ENCODE measurements around the gene THAP7. TPM values are rescaled to one million over a fixed set of nuclear protein-coding genes. Genes with fewer than 3 reads are reported as not detected.
A peak's percentile ranks its signal among the peaks of the same experiment; 100 is the strongest.

The THAP7 gene
- total and polyA plus RNA-seq, 9 of the 15 experiments (the other 6 are each of a cell fraction or from before 2014, with no cell fraction given) = 7.9 to 263 (median 84.1) TPM

DNA sequence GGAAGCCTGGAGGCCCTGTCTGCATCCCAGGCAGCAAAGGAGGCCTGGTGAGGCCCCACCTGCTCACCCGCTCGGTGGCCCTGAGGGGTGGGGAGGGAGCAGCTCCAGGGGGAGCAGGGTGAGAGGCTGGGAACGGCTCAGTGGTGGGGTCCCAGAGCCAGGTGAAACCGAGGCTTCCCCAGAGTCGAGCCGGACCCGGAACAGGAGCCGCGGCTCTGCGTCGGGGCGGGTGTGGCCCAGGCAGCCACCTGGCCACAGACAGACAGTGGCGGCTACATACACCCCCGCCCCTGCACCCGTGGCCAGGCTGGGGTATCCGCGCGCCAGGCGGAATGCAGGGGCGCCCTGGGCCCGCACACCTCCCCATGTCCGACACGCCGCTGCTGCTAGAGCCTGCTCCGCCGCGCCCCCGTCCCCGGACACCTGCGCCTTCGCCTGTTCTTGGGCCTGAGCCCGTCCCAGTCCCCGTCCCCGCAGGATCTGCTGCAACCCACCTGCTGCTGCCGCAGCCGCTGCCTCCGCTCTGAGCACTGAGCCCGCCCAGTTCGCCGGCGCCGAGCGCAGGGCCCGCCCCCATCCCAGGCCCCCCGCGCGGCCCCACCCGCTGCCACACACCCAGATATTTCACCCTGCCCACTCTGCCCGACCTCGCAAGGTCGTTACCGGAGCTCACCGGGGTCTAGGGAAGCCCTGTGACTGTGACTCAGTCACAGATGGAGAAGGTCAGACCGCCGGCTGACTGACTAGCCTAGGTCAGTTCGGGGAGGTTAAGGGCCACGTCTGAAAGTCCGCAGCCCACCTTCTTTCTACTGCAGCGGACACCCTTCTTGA, 30.3 kb upstream of the THAP7 start, which contains the start of gene SLC7A4 (continued):
- TF ChIP-seq, protein P1, sequence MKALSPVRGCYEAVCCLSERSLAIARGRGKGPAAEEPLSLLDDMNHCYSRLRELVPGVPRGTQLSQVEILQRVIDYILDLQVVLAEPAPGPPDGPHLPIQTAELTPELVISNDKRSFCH (CRISPR knock-in tag; IDR thresholded peaks at IDR 0.05) = no peak
- TF ChIP-seq, protein P1 (tag; IDR thresholded peaks at IDR 0.05) = 0 out of 2 replicates have a peak, but pooled peaks have one; percentile 19
- no peak for TF ChIP-seq CEBPB (tag; IDR thresholded peaks at IDR 0.05)
- TF ChIP-seq BCL6 (CRISPR knock-in tag; IDR thresholded peaks at IDR 0.05) = no peak
- no peak for TF ChIP-seq ZNF695 (CRISPR knock-in tag; IDR thresholded peaks at IDR 0.05)
- 0 out of 2 replicates have a peak, but pooled peaks have one; percentile 26 for TF ChIP-seq HDAC6 (IDR thresholded peaks at IDR 0.05; ENCODE audit: low read depth, low read length)
- TF ChIP-seq TAF15 (IDR thresholded peaks at IDR 0.05; ENCODE audit: low read depth, low read length) = peak; percentile 74; the same call in 1 of the 2 replicates
- 0 out of 2 replicates have a peak, but pooled peaks have one; percentile 51 for TF ChIP-seq ZNF184 (CRISPR knock-in tag; IDR thresholded peaks at IDR 0.05)
- TF ChIP-seq POLR3G (IDR thresholded peaks at IDR 0.05; ENCODE audit: extremely low read depth, insufficient read length, insufficient replicate concordance) = no peak
- no peak for TF ChIP-seq ZNF551 (CRISPR knock-in tag; IDR thresholded peaks at IDR 0.05)
- TF ChIP-seq, protein P2, sequence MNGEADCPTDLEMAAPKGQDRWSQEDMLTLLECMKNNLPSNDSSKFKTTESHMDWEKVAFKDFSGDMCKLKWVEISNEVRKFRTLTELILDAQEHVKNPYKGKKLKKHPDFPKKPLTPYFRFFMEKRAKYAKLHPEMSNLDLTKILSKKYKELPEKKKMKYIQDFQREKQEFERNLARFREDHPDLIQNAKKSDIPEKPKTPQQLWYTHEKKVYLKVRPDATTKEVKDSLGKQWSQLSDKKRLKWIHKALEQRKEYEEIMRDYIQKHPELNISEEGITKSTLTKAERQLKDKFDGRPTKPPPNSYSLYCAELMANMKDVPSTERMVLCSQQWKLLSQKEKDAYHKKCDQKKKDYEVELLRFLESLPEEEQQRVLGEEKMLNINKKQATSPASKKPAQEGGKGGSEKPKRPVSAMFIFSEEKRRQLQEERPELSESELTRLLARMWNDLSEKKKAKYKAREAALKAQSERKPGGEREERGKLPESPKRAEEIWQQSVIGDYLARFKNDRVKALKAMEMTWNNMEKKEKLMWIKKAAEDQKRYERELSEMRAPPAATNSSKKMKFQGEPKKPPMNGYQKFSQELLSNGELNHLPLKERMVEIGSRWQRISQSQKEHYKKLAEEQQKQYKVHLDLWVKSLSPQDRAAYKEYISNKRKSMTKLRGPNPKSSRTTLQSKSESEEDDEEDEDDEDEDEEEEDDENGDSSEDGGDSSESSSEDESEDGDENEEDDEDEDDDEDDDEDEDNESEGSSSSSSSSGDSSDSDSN (IDR thresholded peaks at IDR 0.05; ENCODE audit: borderline replicate concordance in 1 of 2, low read depth in 2 of 2, low read length in 2 of 2) = 0 out of 4 replicates have a peak, but pooled peaks of 1 of the 2 experiments have one; percentile 29
- TF ChIP-seq ZNF561 (CRISPR knock-in tag; conservative IDR thresholded peaks at IDR 0.05) = no peak; the same call in 1 of the 2 replicates
- no peak for TF ChIP-seq PCBP1 (IDR thresholded peaks at IDR 0.05; ENCODE audit: low read depth, low read length, poor library complexity, severe bottlenecking)
- no peak for TF ChIP-seq MCM7 (IDR thresholded peaks at IDR 0.05)
- TF ChIP-seq, protein P3, sequence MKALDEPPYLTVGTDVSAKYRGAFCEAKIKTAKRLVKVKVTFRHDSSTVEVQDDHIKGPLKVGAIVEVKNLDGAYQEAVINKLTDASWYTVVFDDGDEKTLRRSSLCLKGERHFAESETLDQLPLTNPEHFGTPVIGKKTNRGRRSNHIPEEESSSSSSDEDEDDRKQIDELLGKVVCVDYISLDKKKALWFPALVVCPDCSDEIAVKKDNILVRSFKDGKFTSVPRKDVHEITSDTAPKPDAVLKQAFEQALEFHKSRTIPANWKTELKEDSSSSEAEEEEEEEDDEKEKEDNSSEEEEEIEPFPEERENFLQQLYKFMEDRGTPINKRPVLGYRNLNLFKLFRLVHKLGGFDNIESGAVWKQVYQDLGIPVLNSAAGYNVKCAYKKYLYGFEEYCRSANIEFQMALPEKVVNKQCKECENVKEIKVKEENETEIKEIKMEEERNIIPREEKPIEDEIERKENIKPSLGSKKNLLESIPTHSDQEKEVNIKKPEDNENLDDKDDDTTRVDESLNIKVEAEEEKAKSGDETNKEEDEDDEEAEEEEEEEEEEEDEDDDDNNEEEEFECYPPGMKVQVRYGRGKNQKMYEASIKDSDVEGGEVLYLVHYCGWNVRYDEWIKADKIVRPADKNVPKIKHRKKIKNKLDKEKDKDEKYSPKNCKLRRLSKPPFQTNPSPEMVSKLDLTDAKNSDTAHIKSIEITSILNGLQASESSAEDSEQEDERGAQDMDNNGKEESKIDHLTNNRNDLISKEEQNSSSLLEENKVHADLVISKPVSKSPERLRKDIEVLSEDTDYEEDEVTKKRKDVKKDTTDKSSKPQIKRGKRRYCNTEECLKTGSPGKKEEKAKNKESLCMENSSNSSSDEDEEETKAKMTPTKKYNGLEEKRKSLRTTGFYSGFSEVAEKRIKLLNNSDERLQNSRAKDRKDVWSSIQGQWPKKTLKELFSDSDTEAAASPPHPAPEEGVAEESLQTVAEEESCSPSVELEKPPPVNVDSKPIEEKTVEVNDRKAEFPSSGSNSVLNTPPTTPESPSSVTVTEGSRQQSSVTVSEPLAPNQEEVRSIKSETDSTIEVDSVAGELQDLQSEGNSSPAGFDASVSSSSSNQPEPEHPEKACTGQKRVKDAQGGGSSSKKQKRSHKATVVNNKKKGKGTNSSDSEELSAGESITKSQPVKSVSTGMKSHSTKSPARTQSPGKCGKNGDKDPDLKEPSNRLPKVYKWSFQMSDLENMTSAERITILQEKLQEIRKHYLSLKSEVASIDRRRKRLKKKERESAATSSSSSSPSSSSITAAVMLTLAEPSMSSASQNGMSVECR (CRISPR knock-in tag; IDR thresholded peaks at IDR 0.05) = peak; percentile 62; the same call in 1 of the 2 replicates
- TF ChIP-seq CHD2 (IDR thresholded peaks at IDR 0.05; ENCODE audit: low read depth, low read length) = no peak
- TF ChIP-seq, protein P4, sequence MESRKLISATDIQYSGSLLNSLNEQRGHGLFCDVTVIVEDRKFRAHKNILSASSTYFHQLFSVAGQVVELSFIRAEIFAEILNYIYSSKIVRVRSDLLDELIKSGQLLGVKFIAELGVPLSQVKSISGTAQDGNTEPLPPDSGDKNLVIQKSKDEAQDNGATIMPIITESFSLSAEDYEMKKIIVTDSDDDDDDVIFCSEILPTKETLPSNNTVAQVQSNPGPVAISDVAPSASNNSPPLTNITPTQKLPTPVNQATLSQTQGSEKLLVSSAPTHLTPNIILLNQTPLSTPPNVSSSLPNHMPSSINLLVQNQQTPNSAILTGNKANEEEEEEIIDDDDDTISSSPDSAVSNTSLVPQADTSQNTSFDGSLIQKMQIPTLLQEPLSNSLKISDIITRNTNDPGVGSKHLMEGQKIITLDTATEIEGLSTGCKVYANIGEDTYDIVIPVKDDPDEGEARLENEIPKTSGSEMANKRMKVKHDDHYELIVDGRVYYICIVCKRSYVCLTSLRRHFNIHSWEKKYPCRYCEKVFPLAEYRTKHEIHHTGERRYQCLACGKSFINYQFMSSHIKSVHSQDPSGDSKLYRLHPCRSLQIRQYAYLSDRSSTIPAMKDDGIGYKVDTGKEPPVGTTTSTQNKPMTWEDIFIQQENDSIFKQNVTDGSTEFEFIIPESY (CRISPR knock-in tag; IDR thresholded peaks at IDR 0.05) = no peak
- TF ChIP-seq TCFL5 (CRISPR knock-in tag; conservative IDR thresholded peaks at IDR 0.05) = no peak
